ENCODE measurements around the gene PSMD6. TPM values are rescaled to one million over a fixed set of nuclear protein-coding genes. Genes with fewer than 3 reads are reported as not detected.

PSMD6 gene
- total and polyA plus RNA-seq, 2 donors (not counting 3 experiments of a cell fraction or from before 2014, with no cell fraction given), result 53.7 to 90.8 TPM

GRCh38 chr3:64016941-64017620, 6.2 kb downstream of the PSMD6 start:
- Histone ChIP-seq H3K9me3 (replicated peaks; ENCODE audit: control insufficient read depth, insufficient read depth, low read length) (no peaks in the 10 kb centered on the region), H3K9me1 (replicated peaks; ENCODE audit: control insufficient read depth, extremely low read depth, insufficient read depth, low read length) (no peaks in the 10 kb centered on the region), H3K27me3 (ENCODE audit: control insufficient read depth in 2 of 2, insufficient read depth in 2 of 2, low read length in 2 of 2) (no peaks in the 10 kb centered on the region), H3K9ac (replicated peaks; ENCODE audit: extremely low read depth, insufficient read depth, low read length) (no peak overlapping the region), H3K4me3 (replicated peaks in 1 of 3; ENCODE audit: insufficient read depth in 1 of 3, low read depth in 1 of 3, low read length in 3 of 3) (no peak overlapping the region), H3K36me3 (ENCODE audit: control insufficient read depth in 2 of 2, extremely low read depth in 1 of 2, insufficient read depth in 2 of 2, low read length in 2 of 2) (peaks cover 15 to 33% of the 10 kb centered on the region in 2 experiments), H3K4me2 (ENCODE audit: insufficient read depth, low read length) (no peak overlapping the region), H3K27ac (ENCODE audit: insufficient read depth, low read depth, low read length) (no peak overlapping the region), H4K20me1 (replicated peaks; ENCODE audit: control insufficient read depth, extremely low read depth, insufficient read depth, low read length) (no peaks in the 10 kb centered on the region), H3K79me2 (ENCODE audit: control insufficient read depth, insufficient read depth, low read length) (peaks cover 24% of the 10 kb centered on the region), H3K4me1 (ENCODE audit: control insufficient read depth, extremely low read depth, insufficient read depth, low read length) (peaks cover 6% of the 10 kb centered on the region), H2AFZ (ENCODE audit: low read depth, low read length) (no peak overlapping the region)
- FAIRE-seq, result no peak
- no peak for DNase-seq (ENCODE audit: low read depth, low spot score)
- POLR2A ChIA-PET, result no interaction called here
- no TSS peak for BruUV-seq (replicated peaks)
- CTCF ChIA-PET, result no interaction called here
- intact Hi-C loops (cut with micrococcal nuclease) (no loop called here), dilution Hi-C loops (cut with MboI; ENCODE audit: extremely low pct_ligation_motif_present, low sequenced_read_pairs) (no loop called here)
- TF ChIP-seq GATA2 (IDR thresholded peaks at IDR 0.05; ENCODE audit: insufficient read depth, insufficient read length, low read depth, low read length) (no peak), JUN (IDR thresholded peaks at IDR 0.05; ENCODE audit: borderline replicate concordance, insufficient read depth, insufficient read length, low read depth) (no peak), FOS (IDR thresholded peaks at IDR 0.05; ENCODE audit: borderline replicate concordance, insufficient read depth, low read length) (no peak), CTCF (IDR thresholded peaks at IDR 0.05; ENCODE audit: extremely low read depth in 1 of 2, insufficient read depth in 1 of 2, low read depth in 1 of 2, low read length in 2 of 2) (no peak), MYC (IDR thresholded peaks at IDR 0.05; ENCODE audit: low read depth, low read length) (no peak), MAX (IDR thresholded peaks at IDR 0.05; ENCODE audit: insufficient read depth, insufficient read length) (no peak), POLR2AphosphoS5 (IDR thresholded peaks at IDR 0.05; ENCODE audit: insufficient read depth, low read depth, low read length) (no peak), EZH2 (IDR thresholded peaks at IDR 0.05; ENCODE audit: borderline replicate concordance, low read depth, low read length, severe bottlenecking) (no peak), POLR2A (IDR thresholded peaks at IDR 0.05; ENCODE audit: low read depth, low read length) (no peak)

All from endothelial cell of umbilical vein (primary cell).